Measurements from ENCODE around the gene CORO2B. TPM values are rescaled to one million over a fixed set of nuclear protein-coding genes. Genes with fewer than 3 reads are reported as not detected.

CORO2B gene
- polyA plus RNA-seq, 1 donor, result 4.7 TPM

DNA sequence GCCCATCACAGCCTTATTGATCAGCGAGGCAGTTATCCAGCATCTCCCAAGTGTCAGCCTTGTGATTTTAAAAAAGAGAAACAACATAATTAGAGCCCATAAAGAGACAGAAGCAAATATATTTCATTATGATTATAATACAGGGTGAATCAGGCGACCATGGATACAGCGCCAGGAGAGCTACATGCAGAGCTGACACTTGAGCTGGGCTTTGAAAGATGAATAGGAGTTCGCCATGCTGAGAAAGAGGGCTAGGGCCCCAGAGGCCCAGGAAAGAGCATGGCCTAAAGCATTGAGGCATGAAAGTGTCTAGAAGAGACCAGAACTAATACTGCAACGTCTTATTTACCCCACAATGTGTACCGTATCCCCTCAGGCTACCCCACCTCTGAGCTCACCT, 4.2 kb upstream of the CORO2B start:
- DNase-seq, result no peak

DNA sequence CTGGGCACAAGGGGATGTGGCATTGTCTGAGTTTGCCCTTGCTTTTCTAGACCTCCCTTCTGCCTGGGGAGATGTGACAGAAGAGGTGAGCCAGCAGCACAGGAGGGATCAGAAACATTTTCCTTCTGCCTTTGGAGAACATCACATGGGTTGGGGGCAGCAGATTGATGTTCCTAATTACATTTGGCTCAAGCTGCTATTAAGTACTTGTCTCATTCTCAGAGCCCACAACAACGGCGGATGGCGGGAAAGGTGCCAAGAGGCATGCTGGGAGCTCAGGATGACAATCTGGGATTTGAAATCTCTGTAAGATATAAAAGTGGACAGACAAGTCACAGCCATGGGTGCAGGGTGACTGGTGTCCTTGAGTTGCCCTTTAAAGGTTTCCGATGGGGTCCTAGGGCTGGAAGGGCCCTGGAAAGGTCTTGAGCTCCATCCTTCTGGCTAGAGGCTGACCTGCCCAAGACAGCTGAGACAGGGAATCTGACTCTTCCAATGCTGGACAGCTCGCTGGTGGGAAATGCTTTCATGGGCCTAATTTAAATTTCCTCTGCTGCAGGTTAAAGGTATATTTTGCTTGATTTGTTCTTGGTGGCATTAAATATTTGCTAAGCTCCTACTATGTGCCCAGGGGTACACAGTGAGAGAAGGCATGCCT, 2.4 kb upstream of the CORO2B start:
- DNase-seq, result no peak

DNA sequence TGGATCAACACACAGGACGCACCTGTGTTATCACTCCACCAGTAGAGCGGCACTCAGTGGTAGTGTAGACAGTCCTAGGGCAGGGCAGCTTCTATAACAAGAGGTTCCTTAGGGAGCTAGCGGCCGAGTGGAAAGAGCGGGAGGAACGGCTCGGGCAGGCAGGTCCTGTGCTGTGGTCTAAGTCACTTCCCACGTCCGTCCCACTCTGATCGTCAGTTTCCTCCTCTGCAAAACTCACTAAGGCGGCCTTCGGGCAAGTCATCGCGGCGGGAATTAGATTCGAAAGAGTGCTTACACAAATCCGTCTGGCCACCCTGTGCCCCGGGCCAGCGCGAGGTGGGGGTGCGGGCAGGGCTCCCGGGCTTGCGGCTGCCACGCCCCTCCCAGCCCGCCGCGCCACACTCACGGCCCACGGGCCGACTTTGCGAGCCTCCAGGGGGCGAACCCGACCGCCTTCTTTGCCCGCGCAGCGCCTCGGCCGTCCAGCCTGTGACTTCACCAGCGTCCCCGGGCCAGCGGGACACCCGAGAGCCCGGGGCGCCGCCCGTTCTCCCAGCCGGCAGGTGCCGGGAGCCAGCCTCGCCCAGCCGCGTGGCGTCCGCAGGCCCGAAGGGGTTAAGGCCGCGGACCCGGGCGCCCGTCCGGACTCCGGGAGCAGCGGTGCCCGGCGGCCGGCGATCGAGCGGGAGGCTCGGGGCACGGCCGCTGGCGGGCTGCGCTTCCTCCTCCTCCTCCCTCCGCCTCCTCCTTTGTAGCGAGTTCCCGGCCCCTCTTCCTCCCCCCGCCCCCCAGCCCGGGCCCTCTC, 416 bp upstream of the CORO2B start:
- DNase-seq, result peak; percentile 67

GRCh38 chr15:68580026-68580882, 1.5 kb downstream of the CORO2B start:
- no peak for DNase-seq

GRCh38 chr15:68580883-68581155, 2.0 kb downstream of the CORO2B start:
- no peak for DNase-seq

GRCh38 chr15:68581725-68582124, 2.9 kb downstream of the CORO2B start:
- DNase-seq, result no peak

GRCh38 chr15:68582236-68582635, 3.4 kb downstream of the CORO2B start:
- no peak for DNase-seq

GRCh38 chr15:68582864-68583263, 4.1 kb downstream of the CORO2B start:
- no peak for DNase-seq

GRCh38 chr15:68583321-68583720, 4.5 kb downstream of the CORO2B start:
- DNase-seq, result no peak

GRCh38 chr15:68583936-68584755, 5.4 kb downstream of the CORO2B start:
- no peak for DNase-seq

- no peak for DNase-seq
Observed at GRCh38 chr15:68584756-68585573, 6.2 kb downstream of the CORO2B start.

DNA sequence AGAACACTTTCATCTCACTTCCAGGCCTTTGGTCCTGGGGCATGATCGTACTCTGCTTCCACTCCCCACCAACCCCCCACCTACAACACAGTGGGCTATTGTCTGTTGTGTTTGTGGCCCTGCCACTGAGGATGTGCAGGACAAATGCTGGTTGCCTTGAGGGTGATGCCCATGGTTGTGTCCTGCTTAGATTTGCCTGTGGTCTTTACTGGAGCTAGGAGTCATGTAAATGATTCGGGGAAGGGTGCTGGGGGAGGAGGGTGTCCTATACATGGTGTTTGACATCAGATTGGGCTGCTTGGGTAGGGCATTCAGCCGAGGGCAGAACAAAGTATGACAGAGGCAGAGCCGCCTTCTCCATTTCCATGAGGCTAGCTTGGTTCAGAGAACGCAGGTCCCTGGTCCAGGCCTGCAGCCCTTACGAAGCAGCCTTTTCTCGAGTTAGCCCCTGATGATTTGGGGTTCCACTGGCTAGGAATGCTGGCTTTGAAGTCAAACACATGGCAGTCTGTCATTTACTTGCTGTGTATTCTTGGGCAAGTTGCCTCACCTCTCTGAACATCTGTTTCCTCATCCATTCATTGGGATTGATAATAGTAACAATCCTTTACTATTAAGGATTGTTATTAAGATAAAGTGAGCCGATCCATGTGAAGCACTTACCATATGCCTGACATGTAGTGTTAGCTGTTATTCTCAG, 6.9 kb downstream of the CORO2B start:
- no peak for DNase-seq

DNA sequence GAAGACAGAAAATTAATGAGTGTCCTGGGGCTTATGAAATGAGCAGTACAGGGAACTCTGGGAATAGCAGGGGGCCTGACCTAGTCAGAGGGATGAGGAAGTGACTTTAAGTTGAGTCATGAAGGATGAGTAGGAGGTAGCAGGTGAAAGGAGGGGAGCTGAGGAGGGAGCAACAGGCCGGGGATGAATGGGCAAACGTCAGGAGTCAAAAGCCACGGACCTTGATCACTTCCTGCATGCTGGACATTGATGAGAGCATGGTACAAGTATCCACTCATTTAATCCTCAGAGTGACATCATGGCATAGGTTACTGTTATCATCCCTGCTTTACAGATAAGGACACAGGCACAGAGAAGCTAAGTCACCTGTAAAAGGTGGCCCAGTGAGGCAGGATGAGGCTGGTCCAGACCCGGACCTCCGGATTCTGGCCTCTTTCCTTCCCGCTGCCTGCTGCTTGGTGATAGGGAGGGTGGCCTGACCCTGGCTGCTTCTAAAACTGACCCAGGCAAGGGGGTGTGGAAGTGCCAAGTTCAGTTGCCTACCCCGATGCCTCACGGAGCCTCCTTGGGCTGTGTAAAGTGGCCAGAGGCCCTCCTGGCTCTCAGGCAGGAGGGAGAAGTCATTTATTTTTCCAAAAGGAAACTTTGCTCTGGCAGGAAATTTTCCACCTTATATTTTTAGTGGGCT, 7.6 kb downstream of the CORO2B start:
- DNase-seq, result no peak

DNA sequence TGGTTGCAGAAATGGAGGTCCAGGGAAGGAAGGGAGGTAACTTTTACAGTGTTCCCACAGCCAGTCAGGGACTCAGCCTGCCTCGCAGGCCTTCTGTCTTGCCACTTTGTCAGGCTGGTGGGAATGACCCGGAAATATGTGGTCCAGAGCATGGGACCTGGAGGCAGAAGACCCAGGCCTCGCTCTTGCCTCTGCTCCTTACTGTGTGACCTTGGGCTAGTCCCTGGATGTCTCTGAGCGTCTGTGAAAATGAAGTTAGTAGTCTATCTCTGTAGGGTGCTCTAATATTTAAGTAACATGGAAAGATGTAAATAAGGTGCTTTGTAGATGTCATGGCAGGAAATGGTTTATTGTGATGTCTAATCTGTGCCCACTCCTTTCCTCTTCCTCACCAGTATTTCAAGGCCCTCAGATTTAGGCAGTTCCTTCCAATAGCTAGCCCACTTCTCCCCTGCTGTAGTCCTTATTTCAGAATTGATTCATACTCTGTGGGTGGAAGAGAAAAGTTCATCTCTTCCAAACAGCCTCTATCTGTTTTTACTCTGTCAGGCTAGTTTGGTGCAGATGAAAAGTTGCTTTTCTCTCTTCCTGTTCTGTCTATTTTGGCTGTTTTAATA, 9.1 kb downstream of the CORO2B start:
- DNase-seq, result no peak

DNA sequence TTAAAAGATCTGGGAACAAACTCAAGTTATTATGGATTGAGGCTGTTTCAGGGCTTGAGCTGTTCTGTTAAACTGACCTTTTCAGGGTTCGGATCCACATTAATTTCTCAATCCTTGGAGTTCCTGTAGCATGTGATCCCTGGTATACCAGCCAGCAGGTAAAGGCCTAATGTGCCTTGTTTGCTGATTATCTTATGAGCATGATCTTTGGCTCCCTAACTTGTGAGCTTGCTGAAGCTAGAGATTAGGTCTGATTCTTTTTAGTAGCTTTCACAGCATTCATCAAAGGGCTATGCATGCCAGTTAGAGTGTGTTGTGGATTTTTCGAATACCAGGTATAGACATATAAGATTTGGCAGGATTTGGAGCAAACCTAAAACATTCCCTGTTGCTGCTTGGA, 10.3 kb downstream of the CORO2B start:
- DNase-seq, result no peak

DNA sequence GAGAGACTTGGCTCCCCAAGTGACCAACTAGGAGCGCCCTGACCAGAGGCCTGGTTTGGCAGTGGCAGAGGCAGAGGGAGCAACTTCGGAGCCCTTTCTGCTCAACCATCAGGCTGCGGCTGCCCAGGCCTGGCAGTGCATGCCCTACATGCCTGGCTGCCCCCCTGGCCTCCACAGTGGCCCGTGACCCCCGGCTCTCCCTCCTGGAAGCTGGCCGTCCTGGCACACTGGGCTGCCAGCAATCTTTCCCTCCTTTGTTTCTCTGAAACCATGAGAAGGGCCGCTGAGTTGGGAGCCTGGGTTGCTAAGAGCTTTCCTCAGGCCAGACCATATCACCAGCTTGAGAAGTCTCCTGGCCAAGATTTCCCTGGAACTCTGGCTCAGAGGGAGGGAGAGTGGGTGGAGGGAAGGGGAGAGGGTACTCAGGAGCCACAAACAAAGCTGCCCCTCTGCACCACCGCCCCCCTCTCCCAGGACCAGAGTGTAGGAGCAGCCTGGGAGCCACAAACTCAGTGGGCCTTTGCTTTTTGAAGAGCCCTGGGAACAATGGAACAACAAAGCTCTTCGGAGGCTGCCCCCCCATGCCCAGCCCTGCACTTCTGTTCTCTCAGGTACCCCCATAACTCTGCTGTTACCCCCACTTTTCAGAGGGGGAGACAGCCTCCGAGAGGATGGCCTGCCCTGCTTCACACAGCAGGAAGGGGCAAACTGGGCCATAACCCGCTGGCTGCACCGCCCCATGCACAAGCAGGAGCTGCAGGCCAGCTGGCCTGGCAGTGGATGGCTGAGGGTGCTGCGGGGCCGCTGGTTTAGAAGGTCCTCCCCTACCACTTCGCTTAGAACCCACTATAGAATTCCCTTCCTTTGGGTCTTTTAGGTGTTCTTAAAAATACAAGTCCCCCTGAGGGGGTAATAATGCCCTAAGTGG, 11.3 kb downstream of the CORO2B start:
- DNase-seq, result no peak

GRCh38 chr15:68590721-68591389, 12.1 kb downstream of the CORO2B start:
- no peak for DNase-seq

- no peak for DNase-seq
Observed at GRCh38 chr15:68592054-68592453, 13.3 kb downstream of the CORO2B start.
